Central memory CD8-positive, alpha-beta T cell (primary cell): ENCODE measurements around the gene RHBDL1.

Experiments used
- ATAC-seq: fragments of 150-1000 bp; cut with Tn5 transposase; replicated peaks from 2 replicates; pipeline ENCODE4 v1.10.0; 2022; ENCODE audit warnings: mild to moderate bottlenecking, moderate FRiP score, moderate number of reproducible peaks; ENCODE audit not compliant: poor library complexity, severe bottlenecking; ENCODE audit errors: extremely low read depth
- DNase-seq, 2 donors: peaks; one replicate each; pipeline ENCODE4 v3.0.0; 2021; ENCODE audit warnings: low spot score in 2 of 2
- H3K27ac Mint-ChIP-seq: one replicate; pipeline ENCODE4 v1.8.0; 2022; ENCODE audit warnings: low read depth, mild to moderate bottlenecking, moderate library complexity, mixed read lengths
- H3K27me3 Mint-ChIP-seq: one replicate; pipeline ENCODE4 v1.8.0; 2022; ENCODE audit warnings: mixed read lengths
- H3K36me3 Mint-ChIP-seq: one replicate; pipeline ENCODE4 v1.8.0; 2022; ENCODE audit warnings: mild to moderate bottlenecking, moderate library complexity, mixed read lengths; ENCODE audit not compliant: insufficient read depth
- H3K4me1 Mint-ChIP-seq: one replicate; pipeline ENCODE4 v1.8.0; 2022; ENCODE audit warnings: mixed read lengths
- H3K4me3 Mint-ChIP-seq: one replicate; pipeline ENCODE4 v1.8.0; 2022; ENCODE audit warnings: mild to moderate bottlenecking, moderate library complexity, mixed read lengths
- H3K9me3 Mint-ChIP-seq: one replicate; pipeline ENCODE4 v1.8.0; 2022; ENCODE audit warnings: mixed read lengths

RHBDL1 gene

GRCh38 chr16:693364-693763 is 17.9 kb downstream of the RHBDL1 start:
- H3K9me3 Mint-ChIP-seq = peaks cover 5% of the 10 kb centered on the region
- DNase-seq = no peak
- peak overlapping the region; percentile 22 for H3K4me3 Mint-ChIP-seq
- H3K27me3 Mint-ChIP-seq = peaks cover 10% of the 10 kb centered on the region
- ATAC-seq = no peak
- peaks cover 12% of the 10 kb centered on the region for H3K36me3 Mint-ChIP-seq
- H3K27ac Mint-ChIP-seq = no peak overlapping the region
- peaks cover 20% of the 10 kb centered on the region for H3K4me1 Mint-ChIP-seq

- DNase-seq = no peak
These were observed 18.3 kb downstream of the RHBDL1 start for GRCh38 chr16:693766-694165.

GRCh38 chr16:694187-694862 is 18.9 kb downstream of the RHBDL1 start:
- no peak for ATAC-seq
- Mint-ChIP-seq H3K4me3 (peak overlapping the region; percentile 70), H3K27ac (no peak overlapping the region), H3K9me3 (peaks cover 5% of the 10 kb centered on the region), H3K27me3 (peaks cover 10% of the 10 kb centered on the region), H3K4me1 (peaks cover 20% of the 10 kb centered on the region), H3K36me3 (peaks cover 12% of the 10 kb centered on the region)
- no peak for DNase-seq

More at GRCh38 chr16:693766-694165, 18.3 kb downstream of the RHBDL1 start:
- Mint-ChIP-seq H3K4me3 (peak overlapping the region; percentile 70), H3K27me3 (peaks cover 10% of the 10 kb centered on the region), H3K4me1 (peaks cover 20% of the 10 kb centered on the region), H3K9me3 (peaks cover 5% of the 10 kb centered on the region), H3K36me3 (peaks cover 12% of the 10 kb centered on the region), H3K27ac (no peak overlapping the region)
- no peak for ATAC-seq

- Mint-ChIP-seq H3K9me3 (peaks cover 5% of the 10 kb centered on the region), H3K27me3 (peaks cover 10% of the 10 kb centered on the region), H3K27ac (no peak overlapping the region), H3K4me1 (peaks cover 20% of the 10 kb centered on the region), H3K36me3 (peaks cover 12% of the 10 kb centered on the region), H3K4me3 (peak overlapping the region; percentile 70)
- ATAC-seq (no peak), DNase-seq (no peak)
These were observed 19.4 kb downstream of the RHBDL1 start for GRCh38 chr16:694863-695354.

- peak; percentile 60 for ATAC-seq
- Mint-ChIP-seq H3K4me3 (peak overlapping the region; percentile 70), H3K27me3 (peaks cover 10% of the 10 kb centered on the region), H3K4me1 (peaks cover 20% of the 10 kb centered on the region), H3K27ac (no peak overlapping the region), H3K36me3 (peaks cover 10% of the 10 kb centered on the region), H3K9me3 (peaks cover 5% of the 10 kb centered on the region)
- peak in 1 of 2 donors; percentile 34 for DNase-seq
These were observed 20.1 kb downstream of the RHBDL1 start for GRCh38 chr16:695355-696089.

- Mint-ChIP-seq H3K4me1 (peaks cover 9% of the 10 kb centered on the region), H3K27me3 (peaks cover 16% of the 10 kb centered on the region), H3K36me3 (peaks cover 7% of the 10 kb centered on the region), H3K9me3 (no peaks in the 10 kb centered on the region), H3K27ac (no peak overlapping the region), H3K4me3 (no peak overlapping the region)
- no peak for DNase-seq
- no peak for ATAC-seq
These were observed 23.6 kb downstream of the RHBDL1 start for GRCh38 chr16:698911-699671.

GRCh38 chr16:700684-701584 is 25.5 kb downstream of the RHBDL1 start:
- Mint-ChIP-seq H3K4me3 (no peak overlapping the region), H3K36me3 (peaks cover 4% of the 10 kb centered on the region), H3K9me3 (no peaks in the 10 kb centered on the region), H3K27me3 (peaks cover 16% of the 10 kb centered on the region), H3K27ac (no peak overlapping the region), H3K4me1 (peaks cover 4% of the 10 kb centered on the region)
- DNase-seq (no peak), ATAC-seq (no peak)

- Mint-ChIP-seq H3K27ac (no peak overlapping the region), H3K9me3 (no peaks in the 10 kb centered on the region), H3K4me3 (no peak overlapping the region), H3K4me1 (no peaks in the 10 kb centered on the region), H3K36me3 (peaks cover 4% of the 10 kb centered on the region), H3K27me3 (peaks cover 25% of the 10 kb centered on the region)
- no peak for DNase-seq
- no peak for ATAC-seq
These were observed 26.9 kb downstream of the RHBDL1 start for GRCh38 chr16:702341-702740.

- Mint-ChIP-seq H3K9me3 (no peaks in the 10 kb centered on the region), H3K4me3 (no peak overlapping the region), H3K27ac (no peak overlapping the region), H3K4me1 (no peaks in the 10 kb centered on the region), H3K36me3 (peaks cover 4% of the 10 kb centered on the region), H3K27me3 (peaks cover 36% of the 10 kb centered on the region)
- ATAC-seq (no peak), DNase-seq (no peak)
These were observed 27.9 kb downstream of the RHBDL1 start for GRCh38 chr16:703406-703805.

- peaks cover 42% of the 10 kb centered on the region for H3K27me3 Mint-ChIP-seq
These were observed 28.6 kb downstream of the RHBDL1 start for GRCh38 chr16:704047-704446.

GRCh38 chr16:704552-705380 is 29.3 kb downstream of the RHBDL1 start:
- H3K9me3 Mint-ChIP-seq = no peaks in the 10 kb centered on the region
- H3K4me1 Mint-ChIP-seq = no peaks in the 10 kb centered on the region
- ATAC-seq (no peak), DNase-seq (no peak)
- H3K4me3 Mint-ChIP-seq = no peak overlapping the region
- H3K27me3 Mint-ChIP-seq = peaks cover 49% of the 10 kb centered on the region
- no peak overlapping the region for H3K27ac Mint-ChIP-seq
- peaks cover 4% of the 10 kb centered on the region for H3K36me3 Mint-ChIP-seq

More at GRCh38 chr16:704047-704446, 28.6 kb downstream of the RHBDL1 start:
- H3K9me3 Mint-ChIP-seq = no peaks in the 10 kb centered on the region
- H3K27ac Mint-ChIP-seq = no peak overlapping the region
- H3K4me3 Mint-ChIP-seq = no peak overlapping the region
- peaks cover 4% of the 10 kb centered on the region for H3K36me3 Mint-ChIP-seq
- ATAC-seq = no peak
- no peaks in the 10 kb centered on the region for H3K4me1 Mint-ChIP-seq
- DNase-seq = no peak
